ENCODE measurements around the gene TMEM266. TPM values are rescaled to one million over a fixed set of nuclear protein-coding genes. Genes with fewer than 3 reads are reported as not detected.

TMEM266 gene
- total RNA-seq, 2 experiments from 2014 or later: 0.11 TPM; not detected in 1

- peaks cover 2% of the 10 kb centered on the region for H3K27me3 Mint-ChIP-seq
- no peak overlapping the region for H3K27ac Mint-ChIP-seq
- no peak for TF ChIP-seq CTCF (IDR thresholded peaks at IDR 0.05)
- DNase-seq: no peak
- ChIA-PET CTCF (interaction anchor here (1.4 kb wide), 1 partner anchor 30 kb away, joined by 4 read pairs; no protein-coding TSS in a partner anchor), POLR2A (no interaction called here)
- no peaks in the 10 kb centered on the region for H3K4me1 Mint-ChIP-seq (ENCODE audit: low read depth)
- H3K4me3 Mint-ChIP-seq: no peak overlapping the region
- H3K36me3 Mint-ChIP-seq (ENCODE audit: low read depth): no peaks in the 10 kb centered on the region
- ATAC-seq: peak; percentile 55
- peaks cover 1% of the 10 kb centered on the region for H3K9me3 Mint-ChIP-seq
- intact Hi-C loops (cut with micrococcal nuclease): no loop called here
These were observed 109.2 kb downstream of the TMEM266 start for GRCh38 chr15:76169018-76169417.

GRCh38 chr15:76169911-76170800, 110.4 kb downstream of the TMEM266 start:
- TF ChIP-seq CTCF (IDR thresholded peaks at IDR 0.05): no peak
- no peak overlapping the region for H3K4me3 Mint-ChIP-seq
- DNase-seq: no peak
- H3K4me1 Mint-ChIP-seq (ENCODE audit: low read depth): no peaks in the 10 kb centered on the region
- H3K36me3 Mint-ChIP-seq (ENCODE audit: low read depth): no peaks in the 10 kb centered on the region
- CTCF ChIA-PET: no interaction called here
- no peak for ATAC-seq
- H3K9me3 Mint-ChIP-seq: peaks cover 1% of the 10 kb centered on the region
- POLR2A ChIA-PET: no interaction called here
- H3K27me3 Mint-ChIP-seq: peaks cover 3% of the 10 kb centered on the region
- H3K27ac Mint-ChIP-seq: no peak overlapping the region
- intact Hi-C loops (cut with micrococcal nuclease): no loop called here

- ChIA-PET POLR2A (no interaction called here), CTCF (no interaction called here)
- Mint-ChIP-seq H3K36me3 (ENCODE audit: low read depth) (no peaks in the 10 kb centered on the region), H3K9me3 (peaks cover 1% of the 10 kb centered on the region), H3K27me3 (peaks cover 14% of the 10 kb centered on the region), H3K4me3 (no peak overlapping the region), H3K27ac (no peak overlapping the region), H3K4me1 (ENCODE audit: low read depth) (no peaks in the 10 kb centered on the region)
- intact Hi-C loops (cut with micrococcal nuclease): no loop called here
- no peak for DNase-seq
- ATAC-seq: no peak
- no peak for TF ChIP-seq CTCF (IDR thresholded peaks at IDR 0.05)
These were observed 113.0 kb downstream of the TMEM266 start for GRCh38 chr15:76172782-76173181.

GRCh38 chr15:76173317-76173834, 113.6 kb downstream of the TMEM266 start:
- H3K27ac Mint-ChIP-seq: no peak overlapping the region
- no peak for TF ChIP-seq CTCF (IDR thresholded peaks at IDR 0.05)
- H3K4me3 Mint-ChIP-seq: no peak overlapping the region
- POLR2A ChIA-PET: no interaction called here
- H3K27me3 Mint-ChIP-seq: peaks cover 18% of the 10 kb centered on the region
- no peak for ATAC-seq
- CTCF ChIA-PET: no interaction called here
- intact Hi-C loops (cut with micrococcal nuclease): no loop called here
- H3K4me1 Mint-ChIP-seq (ENCODE audit: low read depth): no peaks in the 10 kb centered on the region
- no peak for DNase-seq
- H3K36me3 Mint-ChIP-seq (ENCODE audit: low read depth): no peaks in the 10 kb centered on the region
- H3K9me3 Mint-ChIP-seq: peaks cover 1% of the 10 kb centered on the region

GRCh38 chr15:76174654-76175053, 114.9 kb downstream of the TMEM266 start:
- peaks cover 22% of the 10 kb centered on the region for H3K27me3 Mint-ChIP-seq
- H3K27ac Mint-ChIP-seq: no peak overlapping the region
- intact Hi-C loops (cut with micrococcal nuclease): no loop called here
- POLR2A ChIA-PET: interaction anchor here (1.2 kb wide), 1 partner anchor 11 kb away, joined by 3 read pairs; no protein-coding TSS in a partner anchor
- no peak for DNase-seq
- CTCF ChIA-PET: interaction anchor here (1.2 kb wide), 1 partner anchor 15 kb away, joined by 3 read pairs; no protein-coding TSS in a partner anchor
- no peaks in the 10 kb centered on the region for H3K36me3 Mint-ChIP-seq (ENCODE audit: low read depth)
- no peak for TF ChIP-seq CTCF (IDR thresholded peaks at IDR 0.05)
- H3K4me1 Mint-ChIP-seq (ENCODE audit: low read depth): no peaks in the 10 kb centered on the region
- H3K4me3 Mint-ChIP-seq: no peak overlapping the region
- H3K9me3 Mint-ChIP-seq: peaks cover 1% of the 10 kb centered on the region
- no peak for ATAC-seq
